ENCODE results near the gene ERG. TPM values are rescaled to one million over a fixed set of nuclear protein-coding genes. Genes with fewer than 3 reads are reported as not detected.
A peak's percentile ranks its signal among the peaks of the same experiment; 100 is the strongest.

ERG gene
- total RNA-seq, 3 donors from 2014 or later: 12.2 to 21.0 (median 14.0) TPM

- intact Hi-C loops (cut with DNase I; ENCODE audit: low total_unique reads): no loop called here
- Histone ChIP-seq H3K27me3 (no peaks in the 10 kb centered on the region), H3K4me3 (no peak overlapping the region), H3K4me1 (no peaks in the 10 kb centered on the region), H3K36me3 (no peaks in the 10 kb centered on the region), H3K27ac (no peak overlapping the region), H3K9me3 (no peaks in the 10 kb centered on the region)
- DNase-seq (ENCODE audit: low spot score in 2 of 2): no peak
- TF ChIP-seq POLR2AphosphoS5 (IDR thresholded peaks at IDR 0.05): no peak
- TF ChIP-seq POLR2A (IDR thresholded peaks at IDR 0.05): no peak
- no peak for TF ChIP-seq CTCF (IDR thresholded peaks at IDR 0.05)
These were observed 117.7 kb downstream of the ERG start for GRCh38 chr21:38380481-38381137.

- no peak for DNase-seq (ENCODE audit: low spot score in 2 of 2)
- Histone ChIP-seq H3K27me3 (no peaks in the 10 kb centered on the region), H3K4me1 (no peaks in the 10 kb centered on the region), H3K27ac (no peak overlapping the region), H3K36me3 (no peaks in the 10 kb centered on the region), H3K9me3 (no peaks in the 10 kb centered on the region), H3K4me3 (no peak overlapping the region)
- TF ChIP-seq POLR2A (IDR thresholded peaks at IDR 0.05): no peak
- TF ChIP-seq CTCF (IDR thresholded peaks at IDR 0.05): no peak
- no peak for TF ChIP-seq POLR2AphosphoS5 (IDR thresholded peaks at IDR 0.05)
- intact Hi-C loops (cut with DNase I; ENCODE audit: low total_unique reads): no loop called here
These were observed 119.1 kb downstream of the ERG start for GRCh38 chr21:38379147-38379546.

GRCh38 chr21:38377165-38378088 is 120.8 kb downstream of the ERG start:
- TF ChIP-seq POLR2A (IDR thresholded peaks at IDR 0.05): no peak
- TF ChIP-seq POLR2AphosphoS5 (IDR thresholded peaks at IDR 0.05): no peak
- TF ChIP-seq CTCF (IDR thresholded peaks at IDR 0.05): no peak
- H3K9me3 ChIP-seq: no peaks in the 10 kb centered on the region
- no peak overlapping the region for H3K4me3 ChIP-seq
- no peaks in the 10 kb centered on the region for H3K4me1 ChIP-seq
- intact Hi-C loops (cut with DNase I; ENCODE audit: low total_unique reads): no loop called here
- no peak for DNase-seq (ENCODE audit: low spot score in 2 of 2)
- no peaks in the 10 kb centered on the region for H3K36me3 ChIP-seq
- no peak overlapping the region for H3K27ac ChIP-seq
- no peaks in the 10 kb centered on the region for H3K27me3 ChIP-seq

- peak in 1 of 3 donors; percentile 14 for TF ChIP-seq POLR2AphosphoS5 (IDR thresholded peaks at IDR 0.05)
- TF ChIP-seq POLR2A (IDR thresholded peaks at IDR 0.05): no peak
- no peak for TF ChIP-seq CTCF (IDR thresholded peaks at IDR 0.05)
- H3K27me3 ChIP-seq: no peaks in the 10 kb centered on the region
- no peaks in the 10 kb centered on the region for H3K4me1 ChIP-seq
- H3K4me3 ChIP-seq: no peak overlapping the region
- no peaks in the 10 kb centered on the region for H3K9me3 ChIP-seq
- no peaks in the 10 kb centered on the region for H3K36me3 ChIP-seq
- DNase-seq (ENCODE audit: low spot score in 2 of 2): no peak
- intact Hi-C loops (cut with DNase I; ENCODE audit: low total_unique reads): no loop called here
- H3K27ac ChIP-seq: no peak overlapping the region
These were observed 121.6 kb downstream of the ERG start for GRCh38 chr21:38376693-38377092.

- no peak overlapping the region for H3K27ac ChIP-seq
- H3K4me3 ChIP-seq: no peak overlapping the region
- no peaks in the 10 kb centered on the region for H3K27me3 ChIP-seq
- no peak for DNase-seq (ENCODE audit: low spot score in 2 of 2)
- no peaks in the 10 kb centered on the region for H3K36me3 ChIP-seq
- TF ChIP-seq POLR2AphosphoS5 (IDR thresholded peaks at IDR 0.05) (no peak), CTCF (IDR thresholded peaks at IDR 0.05) (no peak), POLR2A (IDR thresholded peaks at IDR 0.05) (no peak)
- H3K9me3 ChIP-seq: no peaks in the 10 kb centered on the region
- no peaks in the 10 kb centered on the region for H3K4me1 ChIP-seq
- intact Hi-C loops (cut with DNase I; ENCODE audit: low total_unique reads): no loop called here
These were observed 122.0 kb downstream of the ERG start for GRCh38 chr21:38376235-38376634.
